ENCODE measurements around the gene TEKTIP1. TPM values are rescaled to one million over a fixed set of nuclear protein-coding genes. Genes with fewer than 3 reads are reported as not detected.

Gene TEKTIP1
- total and polyA plus RNA-seq, 10 of the 15 experiments (the other 5 are each of a cell fraction or from before 2014, with no cell fraction given): 0.18 to 2.6 (median 0.60) TPM; not detected in 5

DNA sequence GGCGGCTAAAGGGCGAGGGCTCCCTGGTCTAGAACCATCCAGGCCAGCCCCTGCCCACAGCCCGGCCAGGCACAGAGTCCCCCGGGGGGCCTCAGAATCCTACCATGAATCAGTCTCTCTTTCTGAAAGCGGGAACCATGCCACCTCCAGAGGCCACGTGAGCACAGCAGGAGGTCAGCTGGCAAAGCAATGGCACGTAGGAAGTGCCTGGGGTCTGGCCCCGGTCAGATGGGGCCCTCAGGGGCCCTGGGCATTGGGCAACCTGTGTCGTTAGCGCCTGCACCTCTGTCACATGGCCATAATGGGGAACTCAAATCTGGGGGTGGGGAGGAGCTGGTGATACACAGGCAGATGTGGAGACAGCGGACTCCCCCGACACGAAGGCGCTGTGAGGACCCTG, 9.6 kb downstream of the TEKTIP1 start (continued):
- TF ChIP-seq, protein P1, sequence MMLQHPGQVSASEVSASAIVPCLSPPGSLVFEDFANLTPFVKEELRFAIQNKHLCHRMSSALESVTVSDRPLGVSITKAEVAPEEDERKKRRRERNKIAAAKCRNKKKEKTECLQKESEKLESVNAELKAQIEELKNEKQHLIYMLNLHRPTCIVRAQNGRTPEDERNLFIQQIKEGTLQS (IDR thresholded peaks at IDR 0.05; ENCODE audit: borderline replicate concordance, extremely low read depth, low read depth, low read length): no peak
- TF ChIP-seq ZNF622 (IDR thresholded peaks at IDR 0.05) (no peak), SREBF1 (IDR thresholded peaks at IDR 0.05; ENCODE audit: low read length) (no peak), CEBPB (IDR thresholded peaks at IDR 0.05; ENCODE audit: borderline replicate concordance in 1 of 2, low read depth in 2 of 2, low read length in 2 of 2) (no peak), NFYA (IDR thresholded peaks at IDR 0.05; ENCODE audit: borderline replicate concordance, low read depth, low read length) (no peak)
- TF ChIP-seq, protein P2, sequence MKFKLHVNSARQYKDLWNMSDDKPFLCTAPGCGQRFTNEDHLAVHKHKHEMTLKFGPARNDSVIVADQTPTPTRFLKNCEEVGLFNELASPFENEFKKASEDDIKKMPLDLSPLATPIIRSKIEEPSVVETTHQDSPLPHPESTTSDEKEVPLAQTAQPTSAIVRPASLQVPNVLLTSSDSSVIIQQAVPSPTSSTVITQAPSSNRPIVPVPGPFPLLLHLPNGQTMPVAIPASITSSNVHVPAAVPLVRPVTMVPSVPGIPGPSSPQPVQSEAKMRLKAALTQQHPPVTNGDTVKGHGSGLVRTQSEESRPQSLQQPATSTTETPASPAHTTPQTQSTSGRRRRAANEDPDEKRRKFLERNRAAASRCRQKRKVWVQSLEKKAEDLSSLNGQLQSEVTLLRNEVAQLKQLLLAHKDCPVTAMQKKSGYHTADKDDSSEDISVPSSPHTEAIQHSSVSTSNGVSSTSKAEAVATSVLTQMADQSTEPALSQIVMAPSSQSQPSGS (IDR thresholded peaks at IDR 0.05; ENCODE audit: low read length): no peak
- TF ChIP-seq, protein P3, sequence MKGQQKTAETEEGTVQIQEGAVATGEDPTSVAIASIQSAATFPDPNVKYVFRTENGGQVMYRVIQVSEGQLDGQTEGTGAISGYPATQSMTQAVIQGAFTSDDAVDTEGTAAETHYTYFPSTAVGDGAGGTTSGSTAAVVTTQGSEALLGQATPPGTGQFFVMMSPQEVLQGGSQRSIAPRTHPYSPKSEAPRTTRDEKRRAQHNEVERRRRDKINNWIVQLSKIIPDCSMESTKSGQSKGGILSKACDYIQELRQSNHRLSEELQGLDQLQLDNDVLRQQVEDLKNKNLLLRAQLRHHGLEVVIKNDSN (IDR thresholded peaks at IDR 0.05; ENCODE audit: borderline replicate concordance, extremely low read length, insufficient read depth, low read depth, low read length): no peak

DNA sequence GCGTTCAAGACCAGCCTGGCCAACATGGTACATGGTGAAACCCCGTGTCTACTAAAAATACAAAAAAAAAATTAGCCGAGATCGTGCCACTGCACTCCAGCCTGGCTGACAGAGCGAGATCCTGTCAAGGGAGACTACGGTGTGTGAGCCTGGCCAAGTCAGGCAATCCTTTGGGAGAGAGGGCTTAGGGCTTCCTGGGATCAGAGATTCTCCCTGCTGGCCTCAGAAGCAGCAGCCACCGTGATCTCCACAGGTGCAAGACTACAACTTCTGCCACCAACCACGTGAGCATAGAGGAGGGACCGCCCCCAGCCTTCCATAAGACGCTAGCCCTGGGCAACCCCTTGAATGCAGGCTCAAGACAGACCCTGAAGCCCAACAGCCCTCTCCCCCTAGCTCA, 10.8 kb downstream of the TEKTIP1 start:
- peaks cover 0 to 6% of the 10 kb centered on the region in 2 experiments; a peak in 3 of 4 replicates for H3K36me3 ChIP-seq (ENCODE audit: control insufficient read depth in 2 of 2, insufficient read depth in 2 of 2, low read length in 1 of 2)
- no peaks in the 10 kb centered on the region for H4K20me1 ChIP-seq (ENCODE audit: control insufficient read depth, insufficient read depth)
- H3K9me3 ChIP-seq (replicated peaks; ENCODE audit: control insufficient read depth, insufficient read depth, low read length): no peaks in the 10 kb centered on the region
- intact Hi-C loops (cut with micrococcal nuclease; ENCODE audit: unreplicated experiment): loop anchor here (5.0 kb wide), 1 partner anchor 157 kb away; the partner anchor contains the start of gene TJP3
- in situ Hi-C loops (cut with MboI): no loop called here
- FAIRE-seq (no peak), ATAC-seq (no peak), DNase-seq (ENCODE audit: low read depth, low spot score) (no peak)
- H3K27ac ChIP-seq (ENCODE audit: control insufficient read depth, insufficient read depth): no peak overlapping the region
- no peak overlapping the region for H3K4me2 ChIP-seq (ENCODE audit: control insufficient read depth, insufficient read depth)
- TF ChIP-seq LARP7 (IDR thresholded peaks at IDR 0.05) (no peak), NR2F1 (conservative IDR thresholded peaks at IDR 0.05) (no peak)
- H3K4me3 ChIP-seq: no peak overlapping the region
- peaks cover 22% of the 10 kb centered on the region for H3K4me1 ChIP-seq (ENCODE audit: control insufficient read depth, insufficient read depth, low read length)
- ChIA-PET CTCF (no interaction called here), SMC1A (ENCODE audit: uncharacterized antibody, unreplicated experiment) (no interaction called here), RAD21 (ENCODE audit: unreplicated experiment) (no interaction called here), POLR2A (no interaction called here)
- 96% methylated on average over 10 of the region's 10 CpGs for WGBS (ENCODE audit: insufficient coverage, insufficient replicate concordance, low lambda C conversion rate, missing lambda C conversion rate)
- no peaks in the 10 kb centered on the region for H3K27me3 ChIP-seq (replicated peaks in 1 of 2; ENCODE audit: control insufficient read depth in 2 of 2, insufficient read depth in 2 of 2, low read length in 1 of 2)
- BruUV-seq (replicated peaks): no TSS peak
- peaks cover 16% of the 10 kb centered on the region for H3K79me2 ChIP-seq (ENCODE audit: control insufficient read depth, insufficient read depth, low read length)
- no peak overlapping the region for H2AFZ ChIP-seq (ENCODE audit: control insufficient read depth, low read depth, low read length)
- no peak overlapping the region for H3K9ac ChIP-seq (ENCODE audit: control insufficient read depth, insufficient read depth, low read length)
